Activated naive CD4-positive, alpha-beta T cell (primary cell): ENCODE measurements around the gene SHISAL1.

ENCODE experiments used
- DNase-seq, 4 experiments: peaks; one replicate each; lab custom pipeline; 2025; lab: John Stamatoyannopoulos, UW

The SHISAL1 gene

GRCh38 chr22:44278243-44279068 lies 34.3 kb downstream of the SHISAL1 start:
- DNase-seq = no peak

- no peak for DNase-seq
These were observed 35.2 kb downstream of the SHISAL1 start for GRCh38 chr22:44277386-44278135.

DNA sequence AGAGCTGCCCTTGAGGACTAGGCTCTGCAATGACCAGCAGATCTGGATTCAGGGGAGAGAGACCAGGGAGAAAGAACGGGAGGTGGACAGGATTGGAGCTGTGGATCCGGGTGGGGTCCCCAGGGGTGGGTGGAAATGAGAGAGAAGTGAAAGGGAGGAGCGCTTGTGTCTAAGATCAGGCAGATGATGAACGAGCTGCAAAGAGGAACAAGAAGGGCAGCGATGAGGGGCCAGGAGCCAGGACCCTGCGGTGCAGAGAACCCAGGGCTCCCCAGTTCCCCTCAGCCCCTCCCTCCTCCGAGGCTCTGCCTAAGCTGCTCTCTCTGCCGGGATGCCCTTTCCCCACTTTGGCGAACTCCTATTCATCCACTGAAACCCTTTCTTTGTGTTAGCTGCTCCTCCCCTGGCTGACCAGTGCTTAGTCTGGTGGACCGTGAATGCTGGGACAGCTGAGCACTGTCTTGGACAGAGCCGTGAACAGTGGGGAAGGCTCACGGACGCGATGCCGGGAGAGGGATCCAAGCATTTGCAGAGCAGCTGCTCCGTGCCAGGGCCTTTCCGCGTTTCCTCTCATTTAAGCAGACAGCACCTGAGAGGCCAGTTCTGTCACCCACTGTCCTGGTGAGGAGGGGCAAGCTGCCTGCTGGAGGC lies 35.9 kb downstream of the SHISAL1 start:
- no peak for DNase-seq

DNA sequence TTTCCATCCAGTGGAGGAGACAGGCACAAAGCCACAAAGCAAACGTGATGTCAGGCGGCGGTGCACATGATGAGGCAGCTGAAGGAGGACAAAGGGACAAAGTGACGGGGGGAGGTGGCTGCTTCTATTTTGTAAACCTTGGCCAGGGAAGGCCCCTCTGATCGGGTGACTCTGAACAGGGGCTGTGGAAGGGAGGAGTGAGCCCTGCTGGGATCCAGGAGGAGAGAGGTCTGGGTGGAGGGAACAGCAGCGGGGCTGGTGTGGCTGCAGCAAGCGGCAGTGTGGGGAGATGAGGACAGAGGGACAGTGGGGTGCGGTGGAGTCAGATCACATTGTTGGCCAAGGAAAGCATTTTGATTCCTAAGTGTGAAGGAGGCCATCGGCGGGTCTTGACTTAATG lies 36.7 kb downstream of the SHISAL1 start:
- no peak for DNase-seq

DNA sequence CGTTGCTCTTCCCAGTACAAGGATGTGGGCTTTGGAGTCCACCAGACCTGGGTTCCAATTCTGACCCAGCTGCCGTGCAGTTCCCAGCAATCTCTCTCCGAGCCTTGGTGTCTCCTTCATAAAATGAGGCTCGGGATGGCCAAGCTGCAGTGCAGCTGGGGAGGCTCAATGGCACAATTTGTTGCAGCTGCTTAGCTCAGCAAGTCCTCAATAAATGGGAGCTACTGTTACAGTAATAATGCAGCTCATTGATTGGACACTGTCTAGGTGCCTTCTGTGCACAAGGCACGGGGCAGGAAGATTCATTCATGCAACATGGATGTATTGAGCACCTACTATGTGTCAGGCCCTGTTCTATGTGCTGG lies 37.1 kb downstream of the SHISAL1 start:
- no peak for DNase-seq

DNA sequence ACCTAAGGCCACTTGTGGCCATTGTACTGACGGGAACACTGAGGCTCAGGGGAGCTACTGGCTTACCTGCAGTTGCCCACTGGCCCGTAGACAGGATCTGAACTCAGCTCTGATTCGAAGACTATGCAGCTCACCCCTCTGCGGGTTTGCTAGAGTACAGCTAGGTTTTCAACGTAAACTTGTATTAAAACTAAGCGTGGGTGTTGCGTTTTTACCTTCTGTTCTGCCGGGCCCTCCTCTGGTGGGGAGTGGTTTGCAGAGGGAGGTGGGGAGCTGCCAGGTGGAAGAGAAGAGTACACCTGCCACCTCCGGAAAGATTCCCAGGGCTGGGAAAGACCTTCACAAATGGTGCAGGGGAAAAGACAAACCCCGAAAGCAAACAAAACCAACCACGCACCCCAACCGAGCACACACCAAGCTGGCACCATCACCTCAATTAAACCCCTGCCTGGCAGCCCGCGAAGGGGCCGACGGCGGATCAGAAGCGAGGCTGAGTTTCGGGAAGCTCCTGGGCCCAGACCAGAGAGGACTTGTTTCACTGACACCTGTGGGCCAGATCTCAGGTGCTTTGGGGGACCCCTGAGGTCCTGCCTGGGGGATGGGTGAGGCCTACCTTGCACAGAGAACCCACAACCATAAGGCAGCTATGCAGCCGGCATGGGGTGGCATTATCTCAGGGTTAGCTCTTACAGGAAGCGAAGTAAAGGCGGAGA lies 37.7 kb downstream of the SHISAL1 start:
- DNase-seq = no peak

GRCh38 chr22:44273175-44273574 lies 39.6 kb downstream of the SHISAL1 start:
- DNase-seq = no peak

GRCh38 chr22:44272401-44272771 lies 40.4 kb downstream of the SHISAL1 start:
- no peak for DNase-seq

- DNase-seq = no peak
These were observed 40.9 kb downstream of the SHISAL1 start for GRCh38 chr22:44271732-44272400.

- no peak for DNase-seq
These were observed 41.7 kb downstream of the SHISAL1 start for GRCh38 chr22:44271010-44271500.

GRCh38 chr22:44270556-44270880 lies 42.2 kb downstream of the SHISAL1 start:
- DNase-seq = no peak

- DNase-seq = no peak
These were observed 42.8 kb downstream of the SHISAL1 start for GRCh38 chr22:44269757-44270555.

GRCh38 chr22:44269117-44269498 lies 43.6 kb downstream of the SHISAL1 start:
- DNase-seq = no peak

DNA sequence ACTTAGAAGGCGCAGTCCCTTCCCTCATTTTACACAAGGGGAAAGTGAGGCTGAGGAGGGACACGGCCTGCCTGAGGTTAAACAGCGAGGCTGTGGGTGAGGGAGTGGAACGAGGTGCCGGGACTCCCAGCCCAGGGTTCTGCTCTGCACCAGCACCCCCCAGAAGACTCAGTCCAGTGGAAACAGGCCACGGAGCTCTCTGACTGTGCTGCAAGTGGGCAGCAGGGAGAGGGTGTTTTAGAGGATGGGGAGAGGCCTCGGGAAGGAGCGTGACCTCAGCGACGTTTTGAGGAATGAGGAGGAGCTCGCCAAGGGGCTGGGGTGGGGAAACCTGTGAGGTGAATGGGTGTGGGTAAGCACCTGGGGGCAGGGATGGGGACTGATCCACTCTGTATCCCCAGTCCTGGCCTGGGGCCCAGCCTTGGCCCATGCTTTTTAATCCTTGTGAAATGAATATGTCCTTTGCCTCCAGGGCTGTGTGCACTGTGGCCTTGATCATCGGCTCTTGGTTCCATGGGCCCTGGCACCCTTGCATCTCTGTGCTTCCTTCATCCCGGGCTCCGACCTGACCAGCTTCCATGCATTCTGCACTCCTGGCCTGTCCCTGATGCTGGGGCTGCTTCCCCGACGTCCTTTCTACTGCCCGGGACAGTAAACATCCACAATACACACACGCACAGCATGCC lies 44.2 kb downstream of the SHISAL1 start:
- DNase-seq = no peak

GRCh38 chr22:44267856-44268255 lies 44.9 kb downstream of the SHISAL1 start:
- DNase-seq = no peak

- no peak for DNase-seq
These were observed 45.7 kb downstream of the SHISAL1 start for GRCh38 chr22:44266796-44267760.

DNA sequence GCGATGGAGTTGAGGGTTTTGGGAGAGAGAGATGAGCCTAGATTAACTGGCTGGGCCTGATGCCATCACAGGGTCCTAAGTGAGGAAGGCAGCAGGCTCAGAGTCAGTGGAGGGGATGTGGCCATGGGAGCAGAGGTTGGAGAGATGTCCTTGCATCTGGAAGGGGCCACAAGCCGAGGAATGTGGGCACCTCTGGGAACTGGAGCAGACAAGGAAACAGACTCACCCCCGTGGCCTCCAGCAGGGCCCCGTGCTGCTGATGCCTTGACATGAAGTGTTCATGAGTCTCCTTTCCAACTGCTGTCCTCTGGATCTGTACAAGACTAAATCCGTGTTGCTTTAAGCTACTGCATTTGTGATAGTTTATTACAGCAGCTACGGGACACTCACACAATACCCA lies 49.2 kb downstream of the SHISAL1 start:
- no peak for DNase-seq

GRCh38 chr22:44261861-44262595 lies 50.7 kb downstream of the SHISAL1 start:
- no peak for DNase-seq
